HG03175 (cell line): Measurements from ENCODE around the gene PLEKHN1.
A peak's percentile ranks its signal among the peaks of the same experiment; 100 is the strongest.
"Not testable (repeated sequence)": the region's sequence is repeated elsewhere in the genome, so short reads cannot be mapped to it uniquely, and the experiment has no call there.

Experiments
- ATAC-seq: cut with Tn5 transposase; IDR thresholded peaks from one replicate; pipeline ENCODE4 v1.9.1; 2021; ENCODE audit warnings: mild to moderate bottlenecking, moderate library complexity; ENCODE audit not compliant: unreplicated experiment

PLEKHN1 gene

DNA sequence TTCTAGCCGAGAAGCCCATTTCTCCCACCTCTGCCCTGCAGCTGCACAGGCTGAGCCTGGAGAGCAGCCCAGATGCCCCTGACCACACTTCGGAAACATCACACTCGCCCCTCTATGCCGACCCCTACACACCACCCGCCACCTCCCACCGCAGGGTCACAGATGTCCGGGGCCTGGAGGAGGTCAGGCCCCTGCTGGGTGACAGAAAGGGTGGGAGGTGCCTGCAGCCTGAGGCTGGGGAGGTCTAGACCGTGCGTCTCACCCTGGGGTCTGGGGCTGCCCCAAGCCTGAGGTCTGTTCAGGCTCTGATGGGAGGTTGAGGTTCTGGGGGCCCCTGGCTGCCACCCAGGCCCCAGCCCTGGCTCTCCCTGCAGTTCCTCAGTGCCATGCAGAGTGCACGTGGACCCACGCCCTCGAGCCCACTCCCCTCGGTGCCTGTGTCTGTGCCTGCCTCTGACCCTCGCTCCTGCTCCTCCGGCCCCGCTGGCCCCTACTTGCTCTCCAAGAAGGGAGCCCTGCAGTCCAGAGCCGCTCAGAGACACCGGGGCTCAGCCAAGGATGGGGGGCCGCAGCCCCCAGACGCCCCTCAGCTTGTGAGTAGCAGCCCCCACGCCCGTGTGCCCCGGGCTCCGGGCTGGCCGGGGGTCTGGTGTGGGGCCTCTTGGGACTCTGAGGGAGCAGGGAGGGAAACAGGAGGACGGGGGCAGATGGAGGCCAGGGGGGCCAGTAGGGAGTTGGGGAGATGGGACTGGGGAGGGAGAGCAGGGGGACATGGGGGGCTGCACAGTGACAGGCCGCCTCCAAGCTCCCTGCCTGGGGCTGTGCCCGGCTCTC is 7.4 kb downstream of the PLEKHN1 start:
- ATAC-seq: no peak

DNA sequence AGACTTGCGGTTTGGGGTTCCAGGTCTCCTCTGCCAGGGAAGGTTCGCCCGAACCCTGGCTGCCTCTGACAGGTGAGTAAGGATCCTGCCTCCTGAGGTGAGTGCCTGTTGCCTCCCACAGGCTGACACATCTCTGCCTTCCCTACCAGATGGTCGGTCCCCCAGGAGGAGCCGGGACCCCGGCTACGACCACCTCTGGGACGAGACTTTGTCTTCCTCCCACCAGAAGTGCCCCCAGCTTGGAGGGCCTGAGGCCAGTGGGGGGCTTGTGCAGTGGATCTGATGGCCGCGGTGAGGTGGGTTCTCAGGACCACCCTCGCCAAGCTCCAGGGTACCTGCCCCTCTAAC is 8.0 kb downstream of the PLEKHN1 start:
- no peak for ATAC-seq

DNA sequence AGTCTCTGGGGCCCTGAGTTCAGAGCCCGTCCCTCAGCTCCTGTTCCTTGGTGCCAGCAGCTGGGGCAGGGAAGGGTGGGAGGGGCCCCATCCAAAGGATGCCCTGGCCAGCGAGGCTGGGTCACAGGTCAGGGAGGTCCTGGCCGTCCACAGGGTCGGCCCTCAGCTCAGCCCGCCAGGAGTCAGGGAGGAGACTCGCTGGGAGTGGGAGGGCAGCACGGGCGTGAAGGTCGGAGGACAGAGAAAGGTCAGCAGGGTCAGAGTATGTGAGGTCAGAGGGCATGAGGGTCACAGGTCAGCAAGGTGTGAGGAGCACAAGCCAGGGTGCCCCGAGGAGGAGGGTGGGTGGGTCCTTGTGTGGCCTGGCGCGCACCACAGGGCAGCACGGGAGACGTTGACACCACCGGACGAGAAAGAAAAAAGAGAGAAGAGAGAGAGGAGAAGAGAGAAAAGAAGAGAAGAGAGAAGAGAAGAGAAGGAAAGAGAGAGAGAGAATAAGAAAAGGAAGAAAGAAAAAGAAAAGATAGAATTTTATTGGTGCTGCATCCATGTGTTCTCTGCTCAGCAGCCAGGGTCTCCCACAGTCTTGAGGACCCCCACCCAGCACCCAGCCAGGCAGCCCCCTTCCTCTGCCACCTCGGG is 8.5 kb downstream of the PLEKHN1 start:
- ATAC-seq: no peak

DNA sequence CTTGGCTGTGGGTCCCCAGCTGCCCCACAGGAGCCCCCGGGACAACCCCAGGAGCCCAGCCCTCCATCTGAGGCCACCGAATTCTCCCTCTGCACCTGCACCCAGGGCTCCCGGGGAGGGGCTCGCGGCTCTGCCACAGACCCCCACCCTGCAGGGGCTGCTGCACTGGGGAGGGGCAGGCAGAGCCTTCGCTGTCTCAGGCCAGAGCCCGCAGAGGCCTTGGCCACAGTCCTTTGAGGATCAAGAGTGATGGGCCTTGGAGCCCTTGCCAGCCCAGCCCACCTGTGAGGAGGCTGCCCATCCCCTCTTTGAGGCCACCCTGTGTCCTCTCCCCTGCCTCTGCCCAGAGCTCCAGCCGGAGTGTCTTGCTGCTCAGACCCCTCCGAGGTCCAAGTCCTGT is 9.1 kb downstream of the PLEKHN1 start:
- no peak for ATAC-seq

DNA sequence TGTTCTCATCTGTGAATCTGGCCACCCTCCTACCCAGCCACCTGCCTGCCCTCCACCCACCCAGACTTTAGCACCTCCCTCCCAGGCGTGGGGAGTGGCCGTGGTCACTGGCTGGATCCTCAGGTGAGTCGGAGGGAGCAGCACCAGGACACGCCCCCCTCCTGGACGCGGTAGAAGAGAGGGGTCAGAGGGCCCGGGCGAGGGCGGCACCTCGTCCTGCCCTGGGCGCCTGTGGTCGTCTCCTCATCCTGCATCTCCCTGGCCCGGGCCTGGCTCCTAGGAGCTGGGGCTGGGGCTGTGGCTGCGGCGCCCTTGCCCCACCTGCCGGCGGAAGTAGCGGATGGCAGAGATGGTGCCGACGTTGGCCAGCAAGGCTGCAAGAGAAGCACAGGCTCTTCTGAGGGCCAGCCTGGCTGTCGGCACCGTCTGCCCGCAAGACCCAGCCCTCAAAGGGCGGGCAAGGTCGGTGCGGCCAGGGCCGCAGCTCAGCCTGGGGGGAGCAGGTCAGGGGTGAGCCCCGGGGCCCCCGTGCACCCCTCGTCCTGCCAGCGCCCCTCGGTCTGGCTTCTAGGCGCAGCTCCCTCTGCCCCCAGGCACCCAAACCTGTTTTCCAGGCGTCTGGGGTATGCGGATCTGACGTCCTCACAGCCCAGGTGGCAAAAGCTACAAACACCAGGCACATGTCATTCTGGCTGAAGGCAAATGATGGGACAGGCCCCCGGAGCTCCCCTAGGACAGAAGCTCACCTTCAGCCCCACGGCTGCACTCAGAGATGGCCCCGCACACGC is 9.8 kb downstream of the PLEKHN1 start:
- ATAC-seq: peak; percentile 59

DNA sequence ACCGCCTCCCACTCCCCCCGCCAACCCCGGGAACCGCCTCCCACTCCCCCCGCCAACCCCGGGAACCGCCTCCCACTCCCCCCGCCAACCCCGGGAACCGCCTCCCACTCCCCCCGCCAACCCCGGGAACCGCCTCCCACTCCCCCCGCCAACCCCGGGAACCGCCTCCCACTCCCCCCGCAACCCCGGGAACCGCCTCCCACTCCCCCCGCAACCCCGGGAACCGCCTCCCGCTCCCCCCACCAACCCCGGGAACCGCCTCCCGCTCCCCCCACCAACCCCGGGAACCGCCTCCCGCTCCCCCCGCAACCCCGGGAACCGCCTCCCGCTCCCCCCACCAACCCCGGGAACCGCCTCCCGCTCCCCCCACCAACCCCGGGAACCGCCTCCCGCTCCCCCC is 10.5 kb downstream of the PLEKHN1 start:
- ATAC-seq: not testable (repeated sequence)

DNA sequence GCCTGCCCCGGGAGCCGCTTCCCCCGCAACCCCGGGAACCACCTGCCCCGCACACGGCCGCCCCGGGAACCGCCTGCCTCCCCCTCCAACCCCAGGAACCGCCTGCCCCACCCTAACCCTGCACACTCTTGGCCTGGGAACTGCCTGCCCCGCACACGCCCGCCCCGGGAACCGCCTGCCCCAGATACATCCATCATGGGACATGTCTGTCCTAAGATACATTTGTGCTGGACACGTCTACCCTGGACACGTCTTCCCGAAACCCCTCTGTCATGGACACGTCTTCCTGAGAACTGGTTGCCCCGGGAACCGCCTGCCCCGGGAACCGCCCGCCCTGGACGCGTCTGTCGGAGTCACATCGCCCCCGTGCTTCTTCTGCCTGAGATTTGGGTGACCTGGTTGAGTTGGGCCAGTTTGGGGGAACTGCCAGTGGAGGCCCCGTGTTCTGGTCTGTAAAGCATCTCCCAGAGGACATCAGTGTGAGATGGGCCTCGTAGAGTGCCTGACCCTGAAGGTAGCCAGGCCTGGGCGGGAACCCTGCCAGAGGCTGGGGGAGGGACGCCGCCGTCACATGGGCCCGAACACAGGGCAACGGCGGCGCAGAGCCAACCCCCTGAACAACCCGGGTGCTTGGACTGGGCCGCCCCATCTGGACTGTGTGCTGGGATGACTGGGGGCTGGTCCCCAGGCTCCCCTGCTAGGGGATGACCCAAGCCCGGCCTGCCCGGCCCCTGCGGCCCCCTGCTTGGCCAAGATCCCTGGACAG is 12.0 kb downstream of the PLEKHN1 start:
- no peak for ATAC-seq

DNA sequence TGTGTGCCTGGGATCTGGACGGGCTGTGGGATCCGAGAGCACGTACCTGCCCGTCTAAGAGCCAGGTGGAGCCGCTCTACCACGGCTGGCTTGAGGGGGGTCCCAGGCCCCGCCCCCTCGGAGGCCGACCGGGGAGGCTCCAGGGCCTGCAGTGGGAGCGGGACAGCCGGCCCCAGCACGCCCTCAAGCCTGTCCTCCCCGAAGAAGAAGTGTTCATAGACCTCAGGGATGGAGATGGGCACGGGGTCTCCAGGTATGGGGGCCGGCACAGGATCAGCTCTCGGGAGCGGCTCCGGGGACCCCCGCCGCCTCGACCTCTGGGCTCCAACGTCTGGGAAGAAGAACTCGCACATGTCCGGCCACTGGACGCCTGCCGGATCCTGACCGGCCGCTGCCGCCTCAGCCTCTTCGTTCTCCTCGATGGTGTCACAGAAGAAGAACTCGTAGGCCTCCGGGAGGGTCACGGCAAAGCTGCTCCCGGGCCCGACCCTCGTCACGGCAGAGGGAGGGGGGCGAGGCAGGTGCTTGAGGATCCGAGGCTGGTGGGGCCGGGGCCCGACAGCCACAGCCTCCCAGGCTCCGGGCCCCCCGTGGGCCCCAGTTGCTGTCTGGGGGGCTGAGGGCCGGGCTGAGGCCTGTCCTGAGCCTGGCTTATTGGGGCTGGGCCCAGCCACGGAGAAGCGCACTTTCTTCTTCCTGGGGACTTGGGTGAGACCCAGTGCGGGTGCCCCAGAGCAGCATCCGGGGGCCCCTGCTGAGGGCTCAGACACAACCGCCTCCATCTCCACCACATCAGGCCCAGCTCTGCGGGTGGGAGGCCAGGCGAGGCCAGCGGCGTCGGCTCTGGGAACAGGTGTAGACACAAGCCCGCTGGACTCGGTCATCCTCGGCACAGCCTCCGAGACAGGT is 12.8 kb downstream of the PLEKHN1 start:
- ATAC-seq: no peak

DNA sequence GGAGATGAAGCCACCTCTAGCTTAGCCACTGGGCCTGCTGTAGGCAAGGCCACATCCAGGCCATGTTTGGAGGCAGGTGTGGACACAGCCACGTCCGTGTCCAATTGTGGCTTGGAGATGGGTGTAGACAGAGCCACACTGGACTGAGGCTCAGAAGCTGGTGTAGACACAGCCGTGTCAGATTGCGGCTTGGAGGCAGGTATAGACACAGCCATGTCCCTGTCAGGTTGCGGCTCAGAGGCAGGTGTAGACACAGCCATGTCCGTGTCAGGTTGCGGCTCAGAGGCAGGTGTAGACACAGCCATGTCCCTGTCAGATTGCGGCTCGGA is 13.4 kb downstream of the PLEKHN1 start:
- ATAC-seq: no peak

DNA sequence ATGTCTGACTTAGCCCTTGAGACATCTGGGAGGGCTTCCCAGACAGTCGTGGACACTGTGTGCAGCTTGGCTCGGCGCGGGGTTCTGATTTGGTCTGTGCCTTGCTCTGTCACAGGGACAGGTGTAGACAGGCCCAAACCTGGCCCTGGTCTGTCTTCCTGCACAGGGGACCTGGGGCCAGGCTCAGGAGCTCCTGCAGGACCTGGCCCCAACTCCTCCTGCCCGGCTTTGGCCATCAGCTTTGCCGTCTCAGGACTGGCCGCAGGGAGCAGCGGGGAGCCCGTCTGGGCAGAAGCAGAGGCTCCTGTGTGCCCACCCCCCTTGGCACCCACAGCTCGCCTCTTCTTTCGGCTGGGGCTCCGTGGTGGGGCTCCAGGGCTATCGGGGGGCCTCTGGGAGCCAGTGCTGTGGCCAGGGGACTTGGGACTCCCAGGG is 13.9 kb downstream of the PLEKHN1 start:
- ATAC-seq: no peak

DNA sequence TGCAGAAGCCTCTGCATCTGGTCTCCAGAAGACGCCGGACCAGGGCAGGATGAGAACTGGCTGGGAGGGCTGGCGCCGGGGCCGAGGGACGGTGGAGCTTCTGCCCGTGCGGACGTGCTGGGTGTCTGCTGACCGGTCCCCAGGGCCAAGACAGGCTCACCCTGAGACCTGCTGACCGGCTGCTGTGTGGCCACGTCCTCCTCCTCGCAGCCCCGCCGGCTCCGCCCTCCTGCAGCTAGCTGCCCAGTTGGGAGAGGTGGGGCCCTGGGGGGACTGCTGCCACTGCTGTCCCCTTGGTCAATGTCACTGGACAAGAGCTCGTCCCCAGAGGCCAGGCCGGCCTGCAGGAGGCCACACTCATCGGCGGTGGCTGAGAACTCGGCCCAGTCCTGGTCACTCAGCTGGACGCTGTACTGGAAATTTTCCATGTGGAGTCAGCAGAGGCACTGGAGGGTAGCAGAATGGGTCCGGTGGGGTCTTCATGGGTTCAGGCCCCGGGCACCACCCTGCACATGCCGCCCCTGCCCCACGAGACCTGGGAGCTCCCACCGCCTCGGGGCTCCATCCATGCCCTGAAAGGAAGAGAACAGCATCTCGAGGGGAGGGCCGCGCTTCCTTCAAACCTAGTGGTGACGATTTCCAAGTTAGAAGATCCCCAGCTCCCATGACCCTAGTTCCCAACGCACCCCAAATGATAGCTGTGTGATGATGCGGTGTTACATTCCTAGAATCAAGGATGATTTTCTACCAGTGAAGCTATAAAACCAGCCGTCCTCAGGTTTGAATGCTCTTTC is 14.5 kb downstream of the PLEKHN1 start:
- ATAC-seq: no peak

DNA sequence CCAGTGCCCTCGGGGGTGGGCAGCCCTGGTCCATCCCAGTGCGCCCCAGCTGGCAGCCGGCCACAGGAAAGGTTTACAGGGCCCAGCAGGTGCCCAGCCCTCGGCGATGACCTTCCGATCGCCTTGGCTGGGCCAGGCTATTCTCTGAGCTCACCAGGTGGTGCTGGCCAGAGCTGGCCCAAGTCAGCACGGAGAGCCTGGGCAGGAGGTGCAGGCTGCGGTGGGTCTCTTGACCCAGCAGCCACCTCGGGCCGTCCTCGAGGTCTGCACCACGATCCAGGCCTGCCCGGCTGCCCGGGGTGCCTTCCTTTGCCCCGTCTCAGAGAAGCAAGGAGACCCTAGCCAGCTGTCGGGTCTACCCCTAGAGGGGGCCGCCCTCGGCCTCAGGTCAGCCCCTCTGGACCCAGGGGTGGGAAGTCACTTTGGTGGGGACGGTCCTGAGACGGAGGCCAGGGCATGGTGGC is 15.2 kb downstream of the PLEKHN1 start:
- no peak for ATAC-seq

DNA sequence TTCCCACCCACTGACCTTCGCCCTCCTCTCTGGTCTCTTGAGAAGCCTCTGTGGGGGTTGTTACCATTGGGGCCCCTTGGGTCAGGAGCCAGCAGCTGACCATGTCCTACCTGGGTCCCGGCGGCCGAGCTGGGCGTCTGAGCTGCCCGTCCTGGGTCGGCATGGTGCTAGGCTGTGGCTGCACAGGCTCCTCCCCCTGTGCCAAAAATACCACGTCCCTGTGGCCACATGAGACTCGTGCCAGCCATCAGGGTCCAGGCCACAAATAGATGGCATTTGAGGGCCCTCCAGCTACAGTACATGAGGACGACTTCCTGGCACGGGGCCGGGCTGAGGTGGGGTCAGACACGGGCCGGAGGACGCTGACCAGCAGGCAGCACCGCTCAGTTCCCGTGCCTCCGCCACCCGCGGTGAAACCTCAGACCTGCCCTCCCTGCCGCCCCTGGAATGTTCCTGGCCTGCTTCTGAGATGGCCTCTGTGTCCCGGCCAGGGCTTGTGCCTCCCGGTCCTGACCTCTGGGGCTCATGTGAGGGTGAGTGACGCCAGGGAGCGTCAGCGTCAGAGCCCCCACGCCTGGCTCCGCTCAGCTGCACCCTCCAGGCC is 15.8 kb downstream of the PLEKHN1 start, which contains the start of gene PERM1:
Gene PERM1, minus strand, starts transcription at position 139 of the 604 bp plus-strand sequence. CDS start 1,064 bp downstream, outside the sequence.
- no peak for ATAC-seq

DNA sequence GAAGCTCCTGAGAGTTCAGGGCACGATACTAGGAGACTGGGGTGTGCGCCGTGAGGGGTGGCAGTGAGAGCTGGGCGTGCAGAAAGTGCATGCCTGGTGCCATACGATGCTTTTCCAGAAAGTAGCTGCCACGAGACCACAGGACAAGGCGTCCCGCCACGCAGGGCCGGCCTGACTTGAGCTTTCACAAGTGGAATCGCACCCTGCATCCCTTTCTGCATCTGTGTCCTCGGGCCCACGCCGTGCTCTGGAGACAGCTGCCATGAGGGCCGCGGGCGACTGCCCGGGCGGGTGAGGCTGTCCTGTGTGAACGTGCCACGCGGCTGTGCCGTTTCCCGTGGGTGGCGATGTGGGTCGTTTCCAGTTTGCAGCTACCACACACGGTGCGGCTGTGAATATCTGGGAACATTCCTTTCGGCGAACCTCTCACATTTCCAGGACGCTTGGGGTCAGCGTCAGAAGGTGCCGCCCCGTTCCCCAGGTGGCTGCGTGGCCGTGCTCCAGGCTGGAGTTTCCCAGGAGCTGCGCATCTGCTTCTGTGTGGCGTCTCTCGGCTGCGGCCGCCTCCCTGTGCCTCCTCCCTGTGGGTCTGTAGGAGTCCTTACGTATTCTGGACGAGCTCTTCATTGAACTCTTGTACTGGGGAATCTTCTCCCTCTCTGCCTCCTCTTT is 16.6 kb downstream of the PLEKHN1 start:
- ATAC-seq: no peak

DNA sequence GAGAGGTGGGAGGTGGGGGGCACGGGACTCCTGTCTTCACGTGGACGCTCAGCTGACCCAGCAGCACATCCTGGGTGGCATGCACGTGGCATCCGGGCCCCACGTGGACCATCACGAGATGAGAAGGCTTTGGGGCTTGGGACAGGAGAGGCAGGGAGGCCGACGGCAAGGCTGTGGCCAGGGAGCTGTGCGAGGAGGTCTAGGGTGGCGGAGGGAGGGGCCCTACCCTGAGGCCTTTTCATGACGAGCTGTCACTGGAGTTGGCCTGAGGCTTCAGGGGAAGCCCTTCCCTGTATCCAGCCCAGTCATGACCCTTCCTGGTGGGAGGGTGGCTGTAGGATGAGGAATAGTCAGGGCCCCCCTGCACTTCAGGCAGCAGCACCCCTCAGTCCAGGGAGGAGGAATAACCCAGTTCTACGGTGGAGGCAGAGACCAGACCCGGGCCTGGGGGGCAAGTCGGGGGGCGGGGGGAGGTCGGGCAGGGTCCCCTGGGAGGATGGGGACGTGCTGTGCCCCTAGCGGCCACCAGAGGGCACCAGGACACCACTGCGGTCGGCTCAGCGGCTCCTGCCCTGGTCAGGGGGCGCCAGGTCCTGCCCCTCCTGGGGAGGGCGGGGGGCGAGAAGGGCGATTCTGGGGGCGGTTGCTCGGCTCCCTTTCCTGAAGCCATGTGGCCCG is 17.7 kb downstream of the PLEKHN1 start:
- ATAC-seq: no peak

DNA sequence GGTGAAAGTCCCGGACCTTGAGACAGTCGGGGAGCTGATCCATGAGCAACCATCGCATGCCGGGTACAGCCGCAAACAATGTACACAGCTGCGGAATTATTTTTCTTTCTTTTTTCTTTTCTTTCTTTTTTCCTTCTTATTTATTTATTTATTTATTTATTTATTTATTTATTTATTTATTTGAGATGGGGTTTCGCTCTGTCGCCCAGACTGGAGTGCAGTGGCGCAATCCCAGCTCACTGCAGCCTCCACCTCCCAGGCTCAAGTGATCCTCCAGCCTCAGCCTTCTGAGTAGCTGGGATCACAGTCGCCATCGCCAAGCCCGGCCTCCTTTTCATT is 18.2 kb downstream of the PLEKHN1 start:
- no peak for ATAC-seq

DNA sequence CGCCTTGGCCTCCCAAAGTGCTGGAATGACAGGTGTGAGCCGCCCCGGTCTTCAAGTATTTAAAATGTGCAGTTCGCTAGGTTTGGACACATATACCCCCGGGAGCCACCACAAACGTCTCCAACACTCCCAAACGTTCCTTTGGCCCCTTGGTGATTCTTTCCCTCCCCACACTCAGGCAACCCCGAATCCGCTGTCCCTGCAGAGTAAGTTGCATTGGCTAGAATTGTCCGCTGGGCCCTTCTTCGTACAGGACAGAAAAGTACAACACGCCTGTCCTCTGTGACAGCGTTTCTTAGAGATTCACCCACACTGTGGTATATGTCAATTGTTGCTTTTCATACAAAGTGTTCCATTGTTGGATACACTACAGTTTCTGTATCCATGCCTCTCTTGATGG is 18.8 kb downstream of the PLEKHN1 start:
- no peak for ATAC-seq

DNA sequence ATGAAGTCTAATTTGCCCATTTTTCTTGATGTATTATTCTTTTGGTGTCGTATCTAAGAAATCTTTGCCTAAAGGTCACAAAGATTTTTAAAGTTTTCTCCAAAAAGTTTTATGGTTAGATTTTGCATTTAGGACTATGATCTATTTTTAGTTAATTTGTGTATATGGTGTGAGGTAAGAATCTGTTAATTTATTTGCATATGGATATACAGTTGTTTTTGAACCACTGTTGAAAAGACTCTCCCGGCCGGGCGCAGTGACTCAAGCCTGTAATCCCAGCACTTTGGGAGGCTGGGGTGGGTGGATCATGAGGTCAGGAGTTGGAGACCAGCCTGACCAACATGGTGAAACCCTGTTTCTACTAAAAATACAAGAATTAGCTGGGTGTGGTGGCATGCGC is 21.8 kb downstream of the PLEKHN1 start:
- ATAC-seq: not testable (repeated sequence)
